Measurements from ENCODE around the gene ERLEC1.
A peak's percentile ranks its signal among the peaks of the same experiment; 100 is the strongest.
"Not testable (repeated sequence)": the region's sequence is repeated elsewhere in the genome, so short reads cannot be mapped to it uniquely, and the experiment has no call there.

ERLEC1 gene

DNA sequence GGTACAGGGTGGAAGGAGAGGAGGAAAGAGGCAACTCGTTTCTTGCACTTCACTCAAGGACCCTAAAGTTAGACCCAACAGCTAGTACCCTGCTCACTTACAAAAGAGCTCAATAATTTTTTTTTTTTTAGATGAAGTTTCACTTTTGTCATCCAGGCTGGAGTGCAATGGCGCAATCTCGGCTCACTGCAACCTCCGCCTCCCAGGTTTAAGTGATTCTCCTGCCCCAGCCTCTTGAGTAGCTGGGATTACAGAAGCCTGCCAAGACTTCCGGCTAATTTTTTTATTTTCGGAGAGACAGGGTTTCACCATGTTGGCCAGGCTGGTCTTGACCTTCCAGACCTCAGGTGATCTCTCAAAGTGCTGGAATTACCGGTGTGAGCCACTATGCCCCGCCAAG lies 4.2 kb upstream of the ERLEC1 start:
- no peak for DNase-seq

DNA sequence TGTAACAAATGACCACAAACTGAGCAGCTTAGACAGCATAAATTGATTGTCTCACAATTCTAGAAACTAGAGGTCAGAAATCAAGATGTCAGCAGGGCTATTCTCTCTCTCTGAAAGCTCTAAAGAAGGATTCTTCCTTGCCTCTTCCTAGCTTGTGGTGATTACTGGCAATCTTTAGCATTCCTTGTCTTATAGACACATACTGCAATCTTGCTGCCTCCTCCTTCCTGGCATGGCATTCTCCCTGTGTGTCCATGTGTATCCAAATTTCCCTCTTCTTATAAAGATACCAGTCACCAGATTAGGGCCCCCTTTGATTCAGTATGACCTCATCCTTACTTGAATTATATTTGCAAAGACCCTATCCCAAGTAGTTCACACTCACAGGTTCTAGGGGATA lies 2.4 kb upstream of the ERLEC1 start:
- DNase-seq: no peak

DNA sequence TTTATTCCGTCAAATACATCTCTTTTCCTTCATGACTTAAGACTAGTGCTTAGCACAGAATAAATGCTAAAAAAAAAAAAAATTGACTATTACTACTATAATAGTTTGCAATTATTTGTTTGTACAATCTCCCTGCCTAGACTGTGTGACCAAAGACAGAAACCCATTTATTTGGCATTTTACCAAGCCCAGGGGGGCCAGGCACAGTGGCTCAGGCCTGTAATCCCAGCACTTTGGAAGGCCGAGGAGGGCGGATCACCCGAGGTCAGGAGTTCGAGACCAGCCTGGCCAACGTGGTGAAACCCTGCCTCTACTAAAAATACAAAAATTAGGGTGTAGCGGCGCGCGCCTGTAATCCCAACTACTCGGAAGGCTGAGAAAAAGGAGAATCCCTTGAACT lies 1.5 kb upstream of the ERLEC1 start:
- DNase-seq: peak in 1 of 2 experiments; percentile 10

DNA sequence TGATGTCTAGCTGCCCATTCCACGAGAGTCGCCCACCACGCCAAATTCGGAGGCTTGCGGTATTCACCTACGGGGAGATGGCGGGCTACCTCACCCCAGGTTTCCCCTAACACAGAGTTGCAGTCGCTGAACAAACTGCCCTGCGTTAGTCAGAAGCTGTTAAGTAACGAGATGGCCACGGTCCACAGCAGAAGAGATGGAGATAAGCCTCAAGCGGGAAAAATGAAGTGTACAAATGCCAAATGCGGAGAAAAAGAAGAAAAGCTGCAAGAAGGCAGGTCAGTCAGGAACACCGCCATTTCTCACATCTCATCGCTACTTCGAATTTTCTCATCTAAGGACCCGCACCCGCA lies 516 bp upstream of the ERLEC1 start:
- no peak for DNase-seq

DNA sequence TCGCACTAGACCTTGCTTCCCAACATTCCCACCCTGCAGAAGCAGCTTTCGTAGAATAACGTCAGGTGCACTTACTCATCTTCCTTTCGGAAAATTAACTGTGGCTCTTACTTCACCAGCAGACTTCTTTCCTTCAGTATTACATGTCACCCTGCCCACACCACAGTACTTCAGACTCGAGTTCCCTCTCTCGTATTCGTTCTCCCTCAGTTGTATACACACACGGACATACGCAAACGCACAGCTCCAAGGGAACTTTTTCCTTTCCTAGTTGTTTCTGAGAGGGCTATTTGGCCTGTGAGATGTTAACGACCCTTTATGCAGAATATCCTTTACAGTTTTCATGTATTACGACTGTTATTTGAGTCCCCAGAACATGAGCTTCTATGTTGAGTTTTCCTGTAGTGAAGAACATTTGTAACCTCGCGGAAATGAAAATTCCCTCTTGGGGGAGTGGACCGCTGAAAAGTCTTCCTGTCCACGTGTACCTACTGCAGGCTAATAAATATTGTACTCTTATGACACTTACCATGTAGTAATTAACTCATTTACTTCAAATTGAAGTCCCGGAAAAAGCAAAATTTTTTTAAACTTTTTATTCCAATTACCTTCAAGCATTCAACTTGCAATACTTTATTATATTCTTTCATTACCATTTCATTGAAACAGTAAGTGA lies 908 bp downstream of the ERLEC1 start:
- DNase-seq: no peak

DNA sequence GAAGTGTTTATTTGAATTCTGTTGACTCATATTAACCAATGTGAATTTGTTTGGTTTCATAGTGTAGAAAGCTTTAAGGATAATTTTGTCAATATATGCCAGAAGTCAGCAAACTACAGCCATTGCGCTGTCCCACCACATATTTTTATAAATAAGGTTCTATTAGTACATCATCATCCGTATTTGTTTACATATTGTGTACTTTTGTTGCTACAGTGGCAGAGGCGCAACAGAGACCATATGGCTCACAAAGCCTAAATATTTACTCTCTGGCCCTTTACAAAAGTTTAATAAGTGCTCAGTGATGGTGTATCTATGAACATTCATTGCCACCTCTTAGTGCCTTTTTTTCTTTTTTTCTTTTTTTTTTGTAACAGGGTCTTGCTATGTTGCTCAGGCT lies 6.4 kb downstream of the ERLEC1 start:
- DNase-seq: no peak

DNA sequence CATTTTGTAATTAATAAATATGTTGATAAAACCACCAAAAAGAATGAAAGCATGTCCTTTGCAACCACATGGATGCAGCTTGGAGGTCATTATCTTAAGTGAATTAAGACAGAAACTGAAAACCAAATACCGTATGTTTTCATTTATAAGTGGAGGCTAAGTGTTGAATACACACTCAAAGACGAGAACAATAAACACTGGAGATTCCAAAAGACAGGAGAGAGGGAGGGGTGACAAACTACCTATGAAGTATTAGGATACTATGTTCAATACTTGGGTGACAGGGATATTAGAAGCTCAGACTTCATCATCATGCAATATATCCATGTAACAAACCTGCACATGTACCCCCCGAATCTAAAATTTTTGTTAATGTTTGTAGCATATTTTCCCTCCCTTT lies 7.0 kb downstream of the ERLEC1 start:
- no peak for DNase-seq

DNA sequence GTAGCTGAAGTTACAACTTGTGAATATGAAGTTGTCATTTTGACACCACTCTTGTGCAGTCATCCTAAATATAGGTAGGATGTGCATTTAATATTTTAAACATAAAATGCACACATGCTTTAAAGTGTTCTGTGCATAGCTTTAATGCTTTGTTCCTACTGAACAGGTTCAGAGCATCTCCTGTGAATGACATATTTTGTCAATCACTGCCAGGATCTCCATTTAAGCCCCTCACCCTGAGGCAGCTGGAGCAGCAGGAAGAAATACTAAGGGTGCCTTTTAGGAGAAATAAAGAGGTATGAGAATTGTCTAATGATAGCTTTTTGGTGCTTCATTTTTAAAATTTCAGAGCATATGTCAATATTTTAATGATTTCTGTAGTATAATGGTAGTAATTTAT lies 14.7 kb downstream of the ERLEC1 start:
- DNase-seq: no peak

DNA sequence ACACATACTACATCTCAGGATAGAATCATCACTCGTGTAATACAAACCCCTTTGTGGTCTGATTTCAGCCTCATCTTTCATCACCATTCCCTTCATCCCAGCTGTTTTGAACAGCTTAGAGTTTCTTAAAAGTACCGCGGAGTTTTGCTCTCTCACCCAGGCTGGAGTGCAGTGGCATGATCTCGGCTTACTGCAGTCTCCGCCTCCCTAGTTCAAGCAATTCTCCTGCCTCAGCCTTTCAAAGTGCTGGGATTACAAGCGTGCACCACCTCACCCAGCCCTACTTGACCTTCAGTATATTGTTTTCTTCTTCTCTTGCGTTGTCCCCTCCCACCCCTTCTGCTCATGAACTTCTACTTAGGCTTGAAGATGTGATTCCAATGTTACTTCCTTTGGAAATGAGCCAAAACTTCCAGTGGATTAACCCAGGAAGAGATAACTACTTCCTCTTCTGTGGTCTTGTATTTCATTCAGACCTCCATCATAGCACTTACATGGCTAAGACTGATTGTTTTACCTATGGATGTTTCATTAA lies 15.8 kb downstream of the ERLEC1 start:
- no peak for DNase-seq

DNA sequence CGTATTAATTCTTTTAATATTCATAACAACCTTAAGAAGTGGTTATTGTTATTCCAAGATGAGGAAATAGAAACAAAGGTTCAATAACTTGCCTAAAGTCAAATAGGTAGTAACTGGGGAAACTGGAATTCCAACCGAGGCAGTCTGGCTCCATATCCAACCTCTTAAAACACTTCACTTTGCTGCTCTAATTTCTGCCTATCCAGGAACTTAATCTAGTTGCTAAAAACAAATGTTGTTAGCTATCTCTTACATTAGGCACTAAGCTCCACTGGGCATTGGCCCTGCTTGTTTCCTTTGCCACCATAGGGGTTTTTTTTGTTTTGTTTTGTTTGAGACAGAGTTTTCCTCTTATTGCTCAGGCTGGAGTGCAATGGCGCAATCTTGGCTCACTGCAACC lies 24.8 kb downstream of the ERLEC1 start:
- DNase-seq: no peak

DNA sequence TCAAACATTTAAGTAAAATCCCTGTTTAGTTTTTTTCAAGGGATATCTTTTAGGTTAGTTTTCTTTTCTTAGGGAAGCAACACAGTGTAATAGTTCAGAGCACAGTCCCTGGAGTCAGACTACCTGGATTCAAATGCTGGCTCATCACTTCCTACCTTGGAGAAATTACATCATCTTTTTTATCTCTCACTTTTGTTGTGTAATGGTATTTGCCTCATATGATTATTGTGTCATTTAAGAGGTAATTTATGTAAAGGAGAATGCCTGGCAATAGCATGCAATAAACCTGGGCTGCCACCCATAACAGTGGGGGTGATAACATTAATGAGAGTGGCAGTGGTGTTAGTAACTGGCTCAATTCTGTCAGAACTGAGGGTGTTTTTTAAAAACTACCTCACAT lies 26.3 kb downstream of the ERLEC1 start:
- no peak for DNase-seq

DNA sequence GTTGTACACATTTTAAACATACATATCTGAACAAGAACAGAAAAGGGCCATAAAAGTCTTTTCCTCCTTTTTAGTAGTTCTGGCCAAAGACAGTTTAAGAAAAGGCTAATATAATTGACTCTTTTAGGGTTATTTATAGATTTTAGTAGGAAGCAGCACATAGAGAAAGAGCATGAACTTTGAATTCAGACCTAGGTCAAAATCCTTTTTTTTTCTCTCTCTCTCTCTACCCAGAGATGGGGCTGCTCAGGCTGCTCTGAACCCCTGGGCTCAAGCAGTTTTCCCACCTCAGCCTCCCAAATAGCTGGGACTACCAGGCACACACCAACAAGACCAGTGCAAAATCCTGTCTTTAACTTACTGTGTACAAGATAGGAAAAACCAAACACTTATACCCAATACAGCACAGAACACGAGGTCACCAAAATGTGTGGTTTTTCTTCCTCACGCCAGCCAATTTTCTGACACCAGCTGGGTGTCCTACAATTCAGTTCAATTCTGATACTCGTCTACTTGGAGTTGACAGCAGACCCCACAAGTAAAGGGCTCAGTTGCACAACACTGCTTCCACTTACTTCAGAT lies 32.1 kb downstream of the ERLEC1 start:
- DNase-seq: no peak

DNA sequence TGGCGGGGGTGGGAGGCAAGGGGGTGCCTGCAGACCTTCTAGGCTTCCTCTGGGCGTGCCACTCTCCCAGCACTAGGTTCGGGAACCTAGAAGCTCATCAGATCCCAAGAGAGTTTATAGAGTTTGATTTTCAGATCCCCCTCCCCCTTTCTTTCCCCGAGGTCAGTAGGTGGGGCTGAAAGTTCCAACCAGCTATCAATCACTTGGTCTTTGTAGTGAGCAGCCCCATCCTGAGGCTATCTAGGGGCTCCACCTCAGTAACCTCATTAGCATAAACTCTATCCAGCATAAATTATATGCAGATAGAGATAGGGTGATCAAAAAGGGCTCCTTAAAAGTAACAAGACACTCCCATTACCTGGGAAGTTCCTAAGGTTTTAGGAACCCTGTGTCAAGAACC lies 32.8 kb downstream of the ERLEC1 start:
- no peak for DNase-seq

DNA sequence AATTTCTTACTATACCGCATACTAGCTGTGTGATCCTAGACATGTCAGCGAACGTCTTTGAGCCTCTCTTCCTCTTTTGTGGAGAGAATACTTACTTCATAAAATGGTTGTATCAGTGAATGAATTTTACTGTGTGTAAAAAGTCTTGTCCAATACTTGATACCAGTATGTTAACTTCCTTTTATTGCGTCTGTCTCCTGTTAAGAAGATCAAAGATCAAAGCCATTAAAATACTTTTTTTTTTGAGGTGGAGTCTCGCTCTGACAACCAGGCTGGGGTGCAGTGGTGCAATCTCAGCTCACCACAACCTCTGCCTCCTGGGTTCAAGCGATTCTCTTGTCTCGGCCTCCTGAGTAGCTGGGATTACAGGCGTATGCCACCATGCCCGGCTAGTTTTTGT lies 33.2 kb downstream of the ERLEC1 start:
- no peak for DNase-seq

DNA sequence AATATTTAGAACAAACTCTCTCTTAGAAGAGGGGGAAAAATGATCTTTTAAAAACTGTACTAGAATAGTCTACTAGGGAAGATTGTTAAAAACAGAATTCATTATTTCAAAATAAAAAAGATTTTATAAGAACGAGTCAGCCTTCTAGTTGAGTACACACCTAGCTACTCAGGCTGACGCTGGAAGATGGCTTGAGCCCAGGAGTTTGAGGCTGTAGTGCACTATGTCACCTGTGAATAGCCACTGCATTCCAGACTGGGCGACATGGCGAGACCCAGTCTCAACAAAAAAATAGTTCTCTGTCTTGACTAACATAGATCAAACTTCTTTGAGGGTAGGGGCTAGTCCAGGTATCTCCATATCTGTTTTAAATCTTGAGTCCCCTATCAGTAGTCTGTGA lies 33.9 kb downstream of the ERLEC1 start:
- no peak for DNase-seq

DNA sequence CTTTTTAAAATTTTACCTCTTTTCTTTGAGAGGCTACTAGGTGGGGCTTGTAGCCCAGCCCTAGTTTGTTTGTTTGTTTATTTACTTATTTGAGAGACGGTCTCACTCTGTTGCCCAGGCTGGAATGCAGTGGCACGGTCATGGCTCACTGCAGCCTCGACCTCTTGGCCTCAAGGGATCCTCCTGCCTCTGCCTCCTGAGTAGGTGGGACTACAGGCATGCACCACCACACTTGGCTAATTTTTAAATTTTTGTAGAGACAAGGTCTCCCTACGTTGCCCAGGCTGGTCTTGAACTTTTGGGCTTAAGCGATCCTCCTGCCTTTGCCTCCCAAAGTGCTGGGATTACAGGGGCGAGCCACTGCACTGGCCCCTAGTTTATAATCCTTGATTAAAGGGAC lies 35.0 kb downstream of the ERLEC1 start:
- no peak for DNase-seq

DNA sequence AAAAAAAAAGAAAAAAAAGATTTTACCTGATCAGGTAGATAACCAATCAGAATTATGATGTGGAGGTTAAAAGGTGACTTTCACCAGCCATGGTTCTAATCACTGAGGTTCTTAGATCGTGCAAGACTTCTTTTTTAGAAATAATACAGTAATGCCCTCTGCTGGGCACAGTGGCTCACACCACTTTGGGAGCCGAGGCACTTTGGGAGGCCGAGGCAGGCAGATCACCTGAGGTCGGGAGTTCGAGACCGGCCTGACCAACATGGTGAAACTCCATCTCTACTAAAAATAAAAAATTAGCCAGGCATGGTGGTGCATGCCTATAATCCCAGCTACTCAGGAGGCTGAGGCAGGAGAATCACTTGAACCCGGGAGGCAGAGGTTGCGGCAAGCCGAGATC lies 36.8 kb downstream of the ERLEC1 start:
- DNase-seq: not testable (repeated sequence)

DNA sequence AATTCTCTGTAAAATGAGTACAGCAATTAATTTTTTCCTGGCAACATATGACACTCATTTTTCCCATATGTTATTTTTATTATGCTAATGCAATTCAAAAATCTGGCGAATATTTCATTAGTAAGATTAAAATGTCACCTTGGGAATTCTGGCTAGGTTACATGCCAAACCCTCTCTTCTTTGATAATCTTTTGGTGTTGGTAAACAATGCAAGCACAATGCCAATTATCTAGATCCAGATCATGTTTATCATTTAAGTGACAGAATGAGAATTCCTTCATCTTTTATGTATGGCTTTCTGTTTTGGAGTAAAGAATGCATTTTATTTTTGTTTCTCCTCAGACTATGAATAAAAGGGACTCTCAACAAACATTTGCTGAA lies 39.2 kb downstream of the ERLEC1 start:
- DNase-seq: no peak

DNA sequence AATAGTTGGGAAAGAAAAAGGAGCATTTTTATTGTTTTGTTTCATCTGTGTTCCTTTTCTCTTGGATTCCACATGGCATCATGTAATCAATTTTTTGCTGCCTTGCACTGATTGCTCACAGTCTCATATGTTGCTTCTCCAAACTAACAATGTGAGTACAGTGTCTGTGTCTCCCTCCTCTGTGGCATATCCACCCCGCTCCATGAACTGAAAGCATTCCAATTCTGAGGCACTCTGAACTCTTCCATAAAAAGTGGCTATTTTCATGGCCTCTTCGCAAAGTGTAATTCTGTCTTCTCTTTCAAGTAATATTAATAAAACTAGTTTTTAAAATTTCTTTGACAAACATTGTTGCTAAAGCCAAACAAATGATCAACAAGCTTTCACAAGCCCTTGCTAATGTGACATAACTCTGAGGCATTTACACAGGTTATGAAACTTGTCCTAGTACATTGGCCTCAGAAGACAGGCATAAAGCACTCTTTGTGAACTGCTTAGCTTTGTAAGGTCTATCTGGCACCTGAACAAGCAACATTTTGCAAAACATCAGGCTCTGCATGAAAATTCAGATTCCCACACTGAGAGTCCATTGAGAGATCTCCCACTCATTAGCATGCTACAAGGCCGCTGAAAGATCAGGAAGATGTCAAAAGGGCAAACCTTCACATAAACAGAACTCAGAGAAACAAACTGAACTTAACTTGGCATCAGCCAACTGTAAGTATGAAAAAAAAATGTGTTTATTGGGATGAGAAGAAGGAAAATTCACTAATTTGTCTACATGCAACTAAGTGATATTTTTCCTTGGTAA lies 39.9 kb downstream of the ERLEC1 start:
- DNase-seq: no peak

DNA sequence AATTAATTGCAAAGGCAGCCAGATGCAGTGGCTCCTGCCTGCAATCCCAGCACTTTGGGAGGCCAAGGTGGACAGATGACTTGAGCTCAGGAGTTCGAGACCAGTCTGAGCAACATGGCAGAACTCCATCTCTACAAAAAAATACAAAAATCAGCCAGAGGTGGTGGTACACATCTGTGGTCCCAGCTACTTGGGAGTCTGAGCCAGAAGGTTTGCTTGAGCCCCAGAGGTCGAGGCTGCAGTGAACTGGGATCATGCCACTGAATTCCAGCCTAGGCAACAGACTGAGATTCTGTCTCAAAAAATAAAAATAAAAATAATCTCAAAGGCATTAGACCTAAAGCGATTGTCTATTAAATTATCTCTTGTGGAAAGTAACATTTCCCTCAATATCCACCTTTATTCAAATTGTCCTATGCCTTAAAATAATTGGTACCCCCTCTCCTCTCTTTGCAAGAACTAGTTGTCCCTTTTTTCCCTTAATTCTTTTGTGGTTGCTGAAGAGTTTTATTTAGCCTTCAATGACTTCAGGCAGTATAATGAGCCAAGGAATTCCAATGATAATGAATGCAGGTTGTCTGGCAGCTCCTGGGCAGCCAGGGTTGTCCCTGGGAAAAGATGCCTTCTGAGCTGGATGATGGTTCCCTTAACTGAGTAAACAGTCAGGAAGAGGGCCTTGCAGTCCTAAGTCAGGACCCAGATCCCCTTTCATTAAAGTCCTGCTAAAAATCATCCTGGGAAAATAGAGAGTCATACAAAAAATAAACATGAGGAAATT lies 40.7 kb downstream of the ERLEC1 start:
- no peak for DNase-seq

DNA sequence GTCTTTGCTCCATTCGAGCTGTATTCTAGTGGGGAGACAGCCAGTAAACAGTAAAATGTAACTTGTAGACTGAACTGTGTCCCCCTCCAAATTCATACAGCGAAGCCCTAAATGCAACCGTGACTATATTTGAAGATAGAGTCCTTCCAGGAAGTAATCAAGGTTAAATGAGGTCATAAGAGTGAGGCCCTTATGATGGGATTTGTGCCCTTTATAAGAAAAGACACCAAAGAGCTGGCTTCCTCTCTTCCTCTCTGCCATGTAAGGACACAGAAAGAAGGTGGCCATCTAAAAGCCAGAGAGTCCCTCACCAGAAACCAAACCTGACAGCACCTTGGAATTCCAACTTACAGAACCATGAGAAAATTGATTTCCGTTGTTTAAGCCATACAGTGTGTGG lies 41.5 kb downstream of the ERLEC1 start:
- DNase-seq: no peak

DNA sequence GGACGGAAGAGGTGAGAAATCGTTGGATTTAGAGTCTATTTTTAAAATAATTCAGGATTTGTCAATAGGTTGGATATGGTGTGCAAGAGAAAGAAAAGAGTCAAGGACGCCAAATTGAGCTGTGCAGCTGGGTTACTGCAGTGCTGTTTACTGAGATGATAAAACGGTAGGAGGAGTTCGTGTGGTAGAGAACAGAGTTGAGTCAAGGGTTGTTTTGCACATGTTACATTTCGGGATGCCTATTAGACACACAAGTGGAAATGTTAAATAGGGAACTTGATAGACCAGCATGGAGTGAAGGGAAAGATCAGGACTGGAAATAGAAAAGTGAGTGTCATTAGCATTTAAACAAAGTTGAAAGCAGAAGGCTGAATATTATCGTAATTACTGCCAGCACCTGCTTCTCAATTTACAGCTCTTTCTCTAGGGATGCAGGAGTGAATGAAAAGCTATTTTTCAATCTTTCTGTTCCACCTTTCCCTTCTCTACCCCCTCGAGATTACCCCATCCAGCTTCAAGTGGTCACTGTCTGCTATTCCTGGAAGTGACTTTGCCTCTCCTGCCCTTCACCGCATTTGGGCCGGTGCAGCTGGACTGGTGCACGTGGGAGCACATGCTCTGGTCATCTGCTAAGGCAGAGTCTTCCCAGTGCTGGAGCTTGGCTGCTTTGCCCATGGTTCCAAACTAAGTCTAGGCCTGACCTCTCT lies 42.6 kb downstream of the ERLEC1 start:
- no peak for DNase-seq

DNA sequence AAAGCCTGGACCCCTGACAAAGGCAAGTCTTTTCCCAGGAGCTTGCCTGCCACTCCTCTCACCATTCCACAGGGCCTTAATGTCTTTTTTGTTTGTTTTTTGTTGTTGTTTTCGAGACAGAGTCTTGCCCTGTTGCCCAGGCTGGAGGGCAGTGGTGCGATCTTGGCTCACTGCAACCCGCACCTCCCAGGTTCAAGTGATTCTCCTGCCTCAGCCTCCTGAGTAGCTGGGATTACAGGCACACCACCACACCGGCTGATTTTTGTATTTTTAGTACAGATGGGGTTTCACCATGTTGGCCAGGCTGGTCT lies 43.1 kb downstream of the ERLEC1 start:
- DNase-seq: not testable (repeated sequence)
